Transverse colon (tissue), 4 donors: ENCODE results near the gene EGLN1.

ENCODE experiments used
- EP300 ChIP-seq: sonication (generic); formaldehyde crosslinking; IDR thresholded peaks from one replicate; pipeline ENCODE4 v1.6.1; 2017; ENCODE audit warnings: antibody characterized with exemption, low read depth
- POLR2AphosphoS5 ChIP-seq, 3 donors: sonication (generic); formaldehyde crosslinking; IDR thresholded peaks; one replicate each; pipeline ENCODE4 v1.6.1; 2016; ENCODE audit warnings: antibody characterized with exemption in 3 of 3
- TF ChIP-seq, protein P1 (sequence below), 5 experiments: fragments of 200-600 bp in 3 of 5; fragments of 450-650 bp in 2 of 5; sonication (generic) in 3 of 5; IDR thresholded peaks; 1 replicate in 2 of 5; 2 replicates in 3 of 5; pipeline ENCODE4 v1.5.1; 2016 to 2017; ENCODE audit warnings: antibody characterized with exemption in 5 of 5, inconsistent platforms in 3 of 5, mild to moderate bottlenecking in 2 of 5, moderate library complexity in 1 of 5

GRCh38 chr1:231329483-231329882 lies 92.6 kb downstream of the EGLN1 start:
- TF ChIP-seq, protein P1, sequence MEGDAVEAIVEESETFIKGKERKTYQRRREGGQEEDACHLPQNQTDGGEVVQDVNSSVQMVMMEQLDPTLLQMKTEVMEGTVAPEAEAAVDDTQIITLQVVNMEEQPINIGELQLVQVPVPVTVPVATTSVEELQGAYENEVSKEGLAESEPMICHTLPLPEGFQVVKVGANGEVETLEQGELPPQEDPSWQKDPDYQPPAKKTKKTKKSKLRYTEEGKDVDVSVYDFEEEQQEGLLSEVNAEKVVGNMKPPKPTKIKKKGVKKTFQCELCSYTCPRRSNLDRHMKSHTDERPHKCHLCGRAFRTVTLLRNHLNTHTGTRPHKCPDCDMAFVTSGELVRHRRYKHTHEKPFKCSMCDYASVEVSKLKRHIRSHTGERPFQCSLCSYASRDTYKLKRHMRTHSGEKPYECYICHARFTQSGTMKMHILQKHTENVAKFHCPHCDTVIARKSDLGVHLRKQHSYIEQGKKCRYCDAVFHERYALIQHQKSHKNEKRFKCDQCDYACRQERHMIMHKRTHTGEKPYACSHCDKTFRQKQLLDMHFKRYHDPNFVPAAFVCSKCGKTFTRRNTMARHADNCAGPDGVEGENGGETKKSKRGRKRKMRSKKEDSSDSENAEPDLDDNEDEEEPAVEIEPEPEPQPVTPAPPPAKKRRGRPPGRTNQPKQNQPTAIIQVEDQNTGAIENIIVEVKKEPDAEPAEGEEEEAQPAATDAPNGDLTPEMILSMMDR (IDR thresholded peaks at IDR 0.05), result no peak
- TF ChIP-seq POLR2AphosphoS5 (IDR thresholded peaks at IDR 0.05) (no peak), EP300 (no peak)
